ENCODE measurements around the gene PELI2.

GRCh38 chr14:56088941-56089340, 29.3 kb upstream of the PELI2 start:
- TF ChIP-seq CTCF (conservative IDR thresholded peaks at IDR 0.05) (no peak), EZH2 (IDR thresholded peaks at IDR 0.05; ENCODE audit: low read depth) (no peak)

Measured in PC-9 (cell line).